ENCODE results near the gene PCDH9. TPM values are rescaled to one million over a fixed set of nuclear protein-coding genes. Genes with fewer than 3 reads are reported as not detected.

PCDH9 gene
- total and polyA plus RNA-seq, 10 donors = 0.24 to 8.1 (median 3.8) TPM

DNA sequence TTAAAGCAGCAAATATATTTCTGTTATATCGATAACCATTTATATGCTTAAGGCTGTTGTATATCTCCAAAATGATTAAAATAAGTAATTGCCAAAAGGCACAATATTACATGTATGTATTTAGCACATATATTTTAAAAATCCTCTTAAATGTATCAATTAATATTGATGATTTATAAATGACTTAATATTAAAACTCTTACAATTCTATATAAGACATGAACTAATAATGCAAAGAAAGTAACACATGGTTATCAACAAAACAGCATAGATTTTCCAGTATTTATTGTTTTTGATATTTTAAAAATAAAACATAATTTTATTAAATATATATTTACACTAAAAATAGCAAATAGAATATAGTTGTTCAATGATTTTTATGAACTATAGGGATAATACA, 32.4 kb downstream of the PCDH9 start:
- no peak for DNase-seq
- 92 to 100% (median 98%) methylated on average over 1 of the region's 1 CpG for WGBS, 5 donors
- intact Hi-C loops (cut with DNase I; ENCODE audit: low total_unique reads) = no loop called here
- Histone ChIP-seq H3K27me3 (replicated peaks in 1 of 7) (no peaks in the 10 kb centered on the region), H3K4me3 (no peak overlapping the region), H3K36me3 (no peaks in the 10 kb centered on the region), H3K4me1 (no peaks in the 10 kb centered on the region), H3K27ac (no peak overlapping the region), H3K9me3 (no peaks in the 10 kb centered on the region)
- TF ChIP-seq, protein P1, sequence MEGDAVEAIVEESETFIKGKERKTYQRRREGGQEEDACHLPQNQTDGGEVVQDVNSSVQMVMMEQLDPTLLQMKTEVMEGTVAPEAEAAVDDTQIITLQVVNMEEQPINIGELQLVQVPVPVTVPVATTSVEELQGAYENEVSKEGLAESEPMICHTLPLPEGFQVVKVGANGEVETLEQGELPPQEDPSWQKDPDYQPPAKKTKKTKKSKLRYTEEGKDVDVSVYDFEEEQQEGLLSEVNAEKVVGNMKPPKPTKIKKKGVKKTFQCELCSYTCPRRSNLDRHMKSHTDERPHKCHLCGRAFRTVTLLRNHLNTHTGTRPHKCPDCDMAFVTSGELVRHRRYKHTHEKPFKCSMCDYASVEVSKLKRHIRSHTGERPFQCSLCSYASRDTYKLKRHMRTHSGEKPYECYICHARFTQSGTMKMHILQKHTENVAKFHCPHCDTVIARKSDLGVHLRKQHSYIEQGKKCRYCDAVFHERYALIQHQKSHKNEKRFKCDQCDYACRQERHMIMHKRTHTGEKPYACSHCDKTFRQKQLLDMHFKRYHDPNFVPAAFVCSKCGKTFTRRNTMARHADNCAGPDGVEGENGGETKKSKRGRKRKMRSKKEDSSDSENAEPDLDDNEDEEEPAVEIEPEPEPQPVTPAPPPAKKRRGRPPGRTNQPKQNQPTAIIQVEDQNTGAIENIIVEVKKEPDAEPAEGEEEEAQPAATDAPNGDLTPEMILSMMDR (IDR thresholded peaks at IDR 0.05 in 8 of 11, conservative IDR thresholded peaks at IDR 0.05 in 3 of 11) = no peak
- no peak for TF ChIP-seq POLR2A (IDR thresholded peaks at IDR 0.05)
- no peak for TF ChIP-seq POLR2AphosphoS5 (IDR thresholded peaks at IDR 0.05)

GRCh38 chr13:67193979-67194378, 36.2 kb downstream of the PCDH9 start:
- H3K27ac ChIP-seq = no peak overlapping the region
- H3K4me1 ChIP-seq = no peaks in the 10 kb centered on the region
- no peaks in the 10 kb centered on the region for H3K36me3 ChIP-seq
- H3K9me3 ChIP-seq = no peaks in the 10 kb centered on the region
- H3K27me3 ChIP-seq (replicated peaks in 1 of 7) = no peaks in the 10 kb centered on the region
- intact Hi-C loops (cut with DNase I; ENCODE audit: low total_unique reads) = no loop called here
- TF ChIP-seq POLR2AphosphoS5 (IDR thresholded peaks at IDR 0.05) (no peak), POLR2A (IDR thresholded peaks at IDR 0.05) (no peak)
- no peak overlapping the region for H3K4me3 ChIP-seq
- DNase-seq = no peak

DNA sequence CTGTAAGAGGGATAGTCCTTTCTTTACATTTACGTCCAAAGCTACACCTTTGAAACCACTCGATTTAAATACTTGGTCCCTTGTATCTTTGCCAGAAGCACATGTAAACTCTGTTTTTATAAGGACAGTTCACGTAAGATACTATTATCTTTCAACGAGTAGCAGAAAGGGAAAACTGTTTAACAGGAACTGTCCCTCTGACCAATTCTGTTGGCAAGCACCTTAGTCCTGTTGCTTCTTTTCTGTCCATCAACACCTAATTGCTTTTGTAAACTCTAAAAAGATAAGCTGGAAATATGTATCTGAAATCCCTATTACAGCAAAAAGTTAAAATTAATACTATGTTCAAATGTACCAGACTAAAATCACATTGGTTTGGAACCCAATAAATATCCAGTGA, 37.4 kb downstream of the PCDH9 start:
- 88 to 93% (median 91%) methylated on average over 4 of the region's 4 CpGs for WGBS, 5 donors
- H3K4me3 ChIP-seq = no peak overlapping the region
- TF ChIP-seq POLR2AphosphoS5 (IDR thresholded peaks at IDR 0.05) (no peak), POLR2A (IDR thresholded peaks at IDR 0.05) (no peak)
- TF ChIP-seq, protein P1 (IDR thresholded peaks at IDR 0.05 in 8 of 11, conservative IDR thresholded peaks at IDR 0.05 in 3 of 11) = no peak
- H3K4me1 ChIP-seq = no peaks in the 10 kb centered on the region
- H3K27me3 ChIP-seq (replicated peaks in 1 of 7) = no peaks in the 10 kb centered on the region
- intact Hi-C loops (cut with DNase I; ENCODE audit: low total_unique reads) = no loop called here
- no peak for DNase-seq
- H3K9me3 ChIP-seq = no peaks in the 10 kb centered on the region
- no peaks in the 10 kb centered on the region for H3K36me3 ChIP-seq
- H3K27ac ChIP-seq = no peak overlapping the region

DNA sequence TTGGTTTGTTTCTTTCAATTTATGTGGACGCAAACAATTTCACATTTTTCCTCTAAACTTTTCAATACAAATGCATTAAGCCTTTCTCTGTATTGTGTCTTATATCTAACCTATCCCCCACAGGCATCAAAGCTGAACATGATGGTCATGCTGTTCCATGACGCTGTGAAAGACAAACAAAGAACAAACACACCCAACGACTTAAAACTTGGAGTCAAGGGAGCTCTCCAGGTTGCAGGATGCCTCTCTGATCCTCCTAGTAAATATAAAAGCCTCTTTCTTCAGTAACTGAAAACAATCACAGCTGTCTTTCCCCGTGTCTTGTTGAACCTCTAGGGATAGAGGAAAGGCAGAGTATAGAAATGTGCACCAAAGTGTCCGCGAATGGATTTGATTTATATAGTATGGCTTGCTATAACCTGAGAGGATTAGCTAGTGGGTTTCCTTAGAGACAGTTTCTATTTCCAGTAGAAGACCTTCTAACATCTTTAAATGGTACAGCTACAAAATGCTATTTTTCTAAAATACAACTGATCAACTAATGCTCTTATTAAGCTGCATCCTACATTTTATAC, 43.1 kb downstream of the PCDH9 start:
- H3K4me1 ChIP-seq = no peaks in the 10 kb centered on the region
- no peaks in the 10 kb centered on the region for H3K9me3 ChIP-seq
- no peak overlapping the region for H3K4me3 ChIP-seq
- no peak for TF ChIP-seq POLR2A (IDR thresholded peaks at IDR 0.05)
- TF ChIP-seq, protein P1 (IDR thresholded peaks at IDR 0.05 in 8 of 11, conservative IDR thresholded peaks at IDR 0.05 in 3 of 11) = no peak
- TF ChIP-seq POLR2AphosphoS5 (IDR thresholded peaks at IDR 0.05) = no peak
- intact Hi-C loops (cut with DNase I; ENCODE audit: low total_unique reads) = no loop called here
- DNase-seq = no peak
- H3K36me3 ChIP-seq = no peaks in the 10 kb centered on the region
- WGBS, 5 donors = 79 to 89% (median 87%) methylated on average over 6 of the region's 6 CpGs
- H3K27ac ChIP-seq = no peak overlapping the region
- no peaks in the 10 kb centered on the region for H3K27me3 ChIP-seq (replicated peaks in 1 of 7)

DNA sequence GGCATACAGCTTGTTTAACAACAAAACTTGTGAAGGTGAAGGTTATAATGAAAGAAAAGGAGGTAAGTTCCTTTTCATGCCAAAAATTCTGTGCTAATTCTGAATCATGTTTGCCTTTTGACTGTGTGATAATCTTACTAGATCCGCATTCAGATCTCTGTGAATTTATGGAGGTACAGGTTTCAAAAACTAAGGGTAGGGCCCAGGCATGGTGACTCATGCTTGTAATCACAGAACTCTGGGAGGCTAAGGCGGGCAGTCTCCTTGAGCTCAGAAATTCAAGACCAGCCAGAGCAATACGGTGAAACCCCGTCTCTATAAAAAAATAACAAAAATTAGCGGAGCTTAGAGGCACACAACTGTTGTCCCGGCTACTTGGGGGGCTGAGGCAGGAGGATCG, 45.9 kb downstream of the PCDH9 start:
- WGBS, 5 donors = 92 to 97% (median 94%) methylated on average over 7 of the region's 7 CpGs
- Histone ChIP-seq H3K36me3 (no peaks in the 10 kb centered on the region), H3K9me3 (no peaks in the 10 kb centered on the region), H3K4me1 (no peaks in the 10 kb centered on the region), H3K27ac (no peak overlapping the region), H3K27me3 (replicated peaks in 1 of 7) (no peaks in the 10 kb centered on the region), H3K4me3 (no peak overlapping the region)
- TF ChIP-seq POLR2A (IDR thresholded peaks at IDR 0.05) = no peak
- TF ChIP-seq, protein P1 (IDR thresholded peaks at IDR 0.05 in 8 of 11, conservative IDR thresholded peaks at IDR 0.05 in 3 of 11) = no peak
- no peak for TF ChIP-seq POLR2AphosphoS5 (IDR thresholded peaks at IDR 0.05)
- intact Hi-C loops (cut with DNase I; ENCODE audit: low total_unique reads) = no loop called here
- DNase-seq = no peak
